ENCODE measurements around the gene HDLBP.

The HDLBP gene

DNA sequence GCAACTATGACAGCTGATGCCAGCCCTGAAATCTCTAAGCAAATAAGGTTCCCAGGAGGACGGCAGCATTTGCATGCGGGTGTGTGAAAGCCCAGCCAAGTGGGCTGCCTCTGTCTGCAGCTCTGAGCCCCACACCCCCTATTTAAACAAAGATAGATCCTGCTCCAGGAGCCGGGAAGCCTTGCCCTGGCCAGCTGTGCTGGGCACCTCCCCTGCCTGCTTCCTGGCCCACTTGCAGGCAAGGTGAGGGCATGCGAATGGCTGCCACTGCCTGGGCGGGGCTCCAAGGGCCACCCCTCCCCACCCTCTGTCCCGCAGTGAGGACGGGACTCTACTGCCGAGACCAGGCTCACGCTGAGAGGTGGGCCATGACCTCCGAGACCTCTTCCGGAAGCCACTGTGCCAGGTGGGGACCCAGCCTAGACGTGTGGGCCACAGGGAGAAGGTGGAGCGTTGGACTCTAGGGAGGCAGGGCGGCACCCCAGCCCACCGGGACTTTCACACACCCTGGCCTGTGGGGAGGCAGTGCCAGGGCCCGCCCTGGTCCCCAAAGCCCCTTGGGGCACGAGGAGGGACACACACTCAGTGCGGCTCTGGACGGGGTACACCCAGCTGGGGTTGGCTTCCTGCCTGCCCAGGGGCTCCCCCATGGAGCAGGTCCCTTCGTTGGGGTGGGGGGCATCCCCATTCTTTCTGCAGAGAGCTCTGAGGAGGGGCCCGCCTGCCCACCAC is 126.9 kb downstream of the HDLBP start, which contains the start of gene ANO7:
TSS of gene ANO7 (plus strand) at position 317 of the 732 bp plus-strand sequence. CDS start 1,387 bp downstream, outside the sequence.
- DNase-seq = no peak

DNA sequence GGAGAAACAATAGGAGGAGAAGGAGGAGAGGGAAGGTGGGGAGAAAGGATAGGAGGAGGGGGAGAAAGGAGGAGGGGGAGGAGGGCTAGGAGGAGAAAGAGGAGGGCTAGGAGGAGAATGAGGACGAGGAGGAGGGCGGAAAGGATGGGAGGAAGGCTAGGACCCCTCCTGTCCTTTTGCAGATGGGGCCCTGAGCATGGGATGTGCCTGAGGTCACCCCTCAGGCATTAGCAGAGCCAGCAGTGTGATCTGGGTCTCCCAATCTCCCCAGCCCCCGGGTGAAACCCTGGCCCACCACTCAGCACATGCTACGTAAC is 127.6 kb downstream of the HDLBP start:
- DNase-seq = no peak

GRCh38 chr2:241187101-241187917 is 128.2 kb downstream of the HDLBP start:
- no peak for DNase-seq

DNA sequence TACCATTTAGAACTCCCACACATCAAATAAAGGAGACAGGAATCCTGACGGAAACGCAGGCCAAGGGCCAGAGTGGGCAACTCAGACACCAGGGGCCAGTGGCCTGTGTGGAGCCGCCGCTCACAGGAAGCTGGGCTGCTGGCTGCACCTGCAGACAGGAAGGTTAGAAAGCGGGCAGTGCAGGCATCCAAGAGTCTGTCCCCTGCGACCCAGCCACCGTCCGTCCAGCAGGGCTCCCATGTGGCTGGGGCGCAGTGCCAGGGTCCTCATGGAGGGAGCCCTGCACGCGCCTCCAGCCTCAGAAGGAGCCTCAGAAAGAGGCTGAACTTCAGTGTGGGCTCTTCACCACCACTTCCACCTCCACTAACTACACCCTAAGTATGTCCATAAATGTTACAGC is 129.5 kb downstream of the HDLBP start:
- DNase-seq = no peak

DNA sequence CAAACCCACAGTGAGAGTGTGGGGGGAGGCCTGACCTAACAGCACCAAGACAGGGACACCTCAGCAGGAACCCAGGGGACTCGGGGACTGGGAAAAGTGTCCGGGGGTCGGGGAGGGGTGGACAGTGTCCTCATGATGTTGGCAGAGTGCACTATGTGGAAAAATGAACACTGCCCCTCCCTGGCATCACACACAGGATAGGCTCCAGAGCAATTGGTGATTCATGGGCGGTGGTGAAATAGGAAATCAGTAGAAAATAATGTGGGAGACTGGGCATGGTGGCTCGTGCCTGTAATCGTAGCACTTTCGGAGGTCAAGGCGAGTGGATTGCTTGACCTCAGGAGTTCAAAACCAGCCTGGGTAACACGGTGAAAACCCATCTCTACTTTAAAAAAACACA is 130.6 kb downstream of the HDLBP start:
- DNase-seq = no peak

GRCh38 chr2:241183221-241183620 is 132.3 kb downstream of the HDLBP start:
- DNase-seq = no peak

DNA sequence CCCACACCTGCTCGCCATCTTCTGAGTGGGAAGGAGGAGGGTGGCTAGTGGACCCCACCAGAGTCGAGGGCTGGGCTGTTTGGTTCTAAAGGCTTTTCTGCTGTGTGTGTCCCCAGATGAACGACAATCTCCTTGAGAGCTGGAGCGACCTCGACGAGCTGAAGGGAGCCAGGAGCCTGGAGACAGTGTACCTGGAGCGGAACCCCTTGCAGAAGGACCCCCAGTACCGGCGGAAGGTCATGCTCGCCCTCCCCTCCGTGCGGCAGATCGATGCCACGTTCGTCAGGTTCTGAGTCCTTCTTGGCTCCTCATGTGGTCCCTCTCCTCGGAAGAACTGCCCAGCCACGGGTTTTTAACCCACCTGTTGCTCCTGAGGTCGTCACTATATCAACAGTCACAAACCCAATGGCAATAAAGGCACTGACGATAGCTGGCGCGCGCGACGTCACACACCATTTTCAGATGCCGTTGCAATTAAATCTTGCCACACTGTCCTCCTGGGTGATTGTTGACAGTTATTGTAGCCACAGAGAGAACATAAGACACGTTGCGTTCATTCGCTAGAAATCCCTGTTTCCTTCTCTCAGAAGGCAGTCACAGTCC is 132.8 kb downstream of the HDLBP start:
- DNase-seq = no peak

DNA sequence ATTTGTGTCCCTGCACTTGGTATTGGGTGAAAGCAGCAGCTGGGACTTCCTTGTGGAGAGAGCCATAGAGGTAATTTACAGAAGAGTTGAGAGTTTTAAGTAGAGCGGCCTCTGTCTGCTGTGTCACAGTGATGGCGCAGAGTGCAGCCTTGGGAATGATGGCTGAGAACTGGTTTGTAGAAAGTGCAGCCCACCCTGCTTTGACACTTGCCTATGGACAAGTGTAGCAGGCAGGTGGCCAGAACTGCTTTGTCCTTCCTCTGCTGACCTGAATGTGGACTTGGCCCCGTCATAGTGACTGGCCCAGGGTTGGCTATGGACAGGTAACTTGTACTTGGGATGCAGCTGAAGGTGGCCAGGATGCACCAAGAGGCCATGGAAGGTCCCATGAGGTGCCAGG is 133.3 kb downstream of the HDLBP start:
- DNase-seq = no peak

- DNase-seq = no peak
Measured at GRCh38 chr2:241180495-241180894, 135.0 kb downstream of the HDLBP start.

- DNase-seq = no peak
Measured at GRCh38 chr2:241179899-241180298, 135.6 kb downstream of the HDLBP start.

GRCh38 chr2:241178961-241179360 is 136.5 kb downstream of the HDLBP start:
- no peak for DNase-seq

- DNase-seq = no peak
Measured at GRCh38 chr2:241177526-241178334, 137.7 kb downstream of the HDLBP start.

Data from NCI-H345 (cell line).